Measurements from ENCODE around the gene NDUFC2.

Gene NDUFC2

GRCh38 chr11:78100676-78101472 lies 21.2 kb upstream of the NDUFC2 start:
- TF ChIP-seq ZNF565 (CRISPR knock-in tag; conservative IDR thresholded peaks at IDR 0.05; ENCODE audit: low read depth) (no peak), CSRNP3 (CRISPR knock-in tag; IDR thresholded peaks at IDR 0.05) (no peak), TCF4 (CRISPR knock-in tag; IDR thresholded peaks at IDR 0.05; ENCODE audit: borderline replicate concordance) (no peak), PATZ1 (CRISPR knock-in tag; IDR thresholded peaks at IDR 0.05; ENCODE audit: borderline replicate concordance) (no peak), BACH2 (CRISPR knock-in tag; IDR thresholded peaks at IDR 0.05; ENCODE audit: borderline replicate concordance) (no peak), ZNF70 (CRISPR knock-in tag; IDR thresholded peaks at IDR 0.05) (no peak), OSR1 (CRISPR knock-in tag; IDR thresholded peaks at IDR 0.05) (no peak), ZC3H10 (CRISPR knock-in tag; IDR thresholded peaks at IDR 0.05) (no peak), ISL1 (CRISPR knock-in tag; IDR thresholded peaks at IDR 0.05) (no peak), ZFP30 (CRISPR knock-in tag; IDR thresholded peaks at IDR 0.05) (no peak), ARNTL (CRISPR knock-in tag; IDR thresholded peaks at IDR 0.05; ENCODE audit: borderline replicate concordance, low read depth) (no peak), ZNF8 (CRISPR knock-in tag; IDR thresholded peaks at IDR 0.05) (no peak), GLIS3 (CRISPR knock-in tag; IDR thresholded peaks at IDR 0.05) (no peak), ESRRG (CRISPR knock-in tag; IDR thresholded peaks at IDR 0.05) (no peak)
- peak; percentile 86 for ATAC-seq

GRCh38 chr11:78100261-78100660 lies 20.6 kb upstream of the NDUFC2 start:
- TF ChIP-seq ZFP3 (CRISPR knock-in tag; IDR thresholded peaks at IDR 0.05) (no peak), CREB5 (CRISPR knock-in tag; IDR thresholded peaks at IDR 0.05; ENCODE audit: low read depth) (no peak), ZNF70 (CRISPR knock-in tag; IDR thresholded peaks at IDR 0.05) (no peak), BACH2 (CRISPR knock-in tag; IDR thresholded peaks at IDR 0.05; ENCODE audit: borderline replicate concordance) (no peak)
- ATAC-seq = no peak

GRCh38 chr11:78099666-78100065 lies 20.0 kb upstream of the NDUFC2 start:
- TF ChIP-seq BACH2 (CRISPR knock-in tag; IDR thresholded peaks at IDR 0.05; ENCODE audit: borderline replicate concordance) (no peak), CREB5 (CRISPR knock-in tag; IDR thresholded peaks at IDR 0.05; ENCODE audit: low read depth) (no peak), ARNTL (CRISPR knock-in tag; IDR thresholded peaks at IDR 0.05; ENCODE audit: borderline replicate concordance, low read depth) (no peak), ZNF70 (CRISPR knock-in tag; IDR thresholded peaks at IDR 0.05) (no peak)
- no peak for ATAC-seq

GRCh38 chr11:78097666-78098385 lies 18.2 kb upstream of the NDUFC2 start:
- no peak for ATAC-seq
- no peak for TF ChIP-seq ARNTL (CRISPR knock-in tag; IDR thresholded peaks at IDR 0.05; ENCODE audit: borderline replicate concordance, low read depth)
- no peak for TF ChIP-seq GLIS3 (CRISPR knock-in tag; IDR thresholded peaks at IDR 0.05)
- no peak for TF ChIP-seq CREB5 (CRISPR knock-in tag; IDR thresholded peaks at IDR 0.05; ENCODE audit: low read depth)
- no peak for TF ChIP-seq RARB (CRISPR knock-in tag; IDR thresholded peaks at IDR 0.05)
- TF ChIP-seq ZNF565 (CRISPR knock-in tag; conservative IDR thresholded peaks at IDR 0.05; ENCODE audit: low read depth) = no peak
- no peak for TF ChIP-seq ZNF8 (CRISPR knock-in tag; IDR thresholded peaks at IDR 0.05)
- no peak for TF ChIP-seq ZFP3 (CRISPR knock-in tag; IDR thresholded peaks at IDR 0.05)
- TF ChIP-seq TOX (CRISPR knock-in tag; IDR thresholded peaks at IDR 0.05; ENCODE audit: borderline replicate concordance) = no peak
- TF ChIP-seq PPARA (CRISPR knock-in tag; IDR thresholded peaks at IDR 0.05; ENCODE audit: borderline replicate concordance) = no peak
- TF ChIP-seq BACH2 (CRISPR knock-in tag; IDR thresholded peaks at IDR 0.05; ENCODE audit: borderline replicate concordance) = no peak
- no peak for TF ChIP-seq CSDC2 (CRISPR knock-in tag; IDR thresholded peaks at IDR 0.05)
- no peak for TF ChIP-seq ESRRG (CRISPR knock-in tag; IDR thresholded peaks at IDR 0.05)
- no peak for TF ChIP-seq ZC3H10 (CRISPR knock-in tag; IDR thresholded peaks at IDR 0.05)
- TF ChIP-seq CSRNP3 (CRISPR knock-in tag; IDR thresholded peaks at IDR 0.05) = no peak
- no peak for TF ChIP-seq OSR1 (CRISPR knock-in tag; IDR thresholded peaks at IDR 0.05)
- TF ChIP-seq ISL1 (CRISPR knock-in tag; IDR thresholded peaks at IDR 0.05) = no peak
- TF ChIP-seq SNAI2 (CRISPR knock-in tag; IDR thresholded peaks at IDR 0.05) = no peak
- no peak for TF ChIP-seq ZNF70 (CRISPR knock-in tag; IDR thresholded peaks at IDR 0.05)
